Breast epithelium (tissue), 3 donors: Measurements from ENCODE around the gene GRIK4.

Experiments
- CTCF ChIP-seq, 3 donors: fragments of 450-650 bp; IDR thresholded peaks; one replicate each; pipeline ENCODE4 v1.5.1; 2016 to 2017; ENCODE audit warnings: antibody characterized with exemption in 3 of 3, mild to moderate bottlenecking in 3 of 3, moderate library complexity in 3 of 3
- POLR2A ChIP-seq: fragments of 450-650 bp; IDR thresholded peaks from one replicate; pipeline ENCODE4 v1.6.1; 2016; ENCODE audit warnings: antibody characterized with exemption, mild to moderate bottlenecking, moderate library complexity
- POLR2AphosphoS5 ChIP-seq, 3 donors: sonication (generic); formaldehyde crosslinking; IDR thresholded peaks; one replicate each; pipeline ENCODE4 v1.6.1; 2017; ENCODE audit warnings: antibody characterized with exemption in 3 of 3

GRCh38 chr11:120991830-120992686 lies 480.5 kb downstream of the GRIK4 start:
- TF ChIP-seq CTCF (IDR thresholded peaks at IDR 0.05) (no peak), POLR2AphosphoS5 (IDR thresholded peaks at IDR 0.05) (no peak), POLR2A (no peak)
